Stomach (tissue), 4 donors: ENCODE results near the gene ZMYND8.

Experiments
- POLR2A ChIP-seq, 4 donors: fragments of 450-650 bp; IDR thresholded peaks; one replicate each; pipeline ENCODE4 v1.6.1; 2016; ENCODE audit warnings: antibody characterized with exemption in 4 of 4, control low read depth in 2 of 4, mild to moderate bottlenecking in 1 of 4, moderate library complexity in 1 of 4
- POLR2AphosphoS5 ChIP-seq, 3 donors: sonication (generic); formaldehyde crosslinking; IDR thresholded peaks; one replicate each; pipeline ENCODE4 v1.6.1; 2016; ENCODE audit warnings: antibody characterized with exemption in 3 of 3
- TF ChIP-seq, protein P1 (sequence below), 7 experiments: fragments of 450-650 bp in 4 of 7; fragments of 200-600 bp in 3 of 7; sonication (generic) in 3 of 7; IDR thresholded peaks; one replicate each; pipeline ENCODE4 v1.5.1; 2016 to 2019; ENCODE audit warnings: antibody characterized with exemption in 7 of 7, control low read depth in 2 of 7, mild to moderate bottlenecking in 1 of 7

DNA sequence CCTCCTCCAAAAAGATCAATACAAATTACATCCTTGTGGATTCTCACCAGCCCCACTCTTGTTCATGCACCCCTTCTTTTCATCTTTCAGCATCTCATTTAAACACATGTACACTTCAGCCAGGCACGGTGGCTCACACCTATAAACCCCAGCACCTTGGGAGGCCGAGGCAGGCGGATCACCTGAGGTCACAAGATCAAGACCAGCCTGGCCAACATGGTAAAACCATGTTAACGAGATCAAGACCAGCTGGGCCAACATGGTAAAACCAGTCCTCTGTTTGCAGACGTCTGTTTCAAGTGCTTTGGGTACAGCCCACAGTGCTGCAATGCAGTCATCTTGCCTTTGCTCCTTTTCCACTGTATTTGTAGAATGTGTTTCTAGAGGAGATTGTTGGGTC, 45.3 kb downstream of the ZMYND8 start:
- TF ChIP-seq, protein P1, sequence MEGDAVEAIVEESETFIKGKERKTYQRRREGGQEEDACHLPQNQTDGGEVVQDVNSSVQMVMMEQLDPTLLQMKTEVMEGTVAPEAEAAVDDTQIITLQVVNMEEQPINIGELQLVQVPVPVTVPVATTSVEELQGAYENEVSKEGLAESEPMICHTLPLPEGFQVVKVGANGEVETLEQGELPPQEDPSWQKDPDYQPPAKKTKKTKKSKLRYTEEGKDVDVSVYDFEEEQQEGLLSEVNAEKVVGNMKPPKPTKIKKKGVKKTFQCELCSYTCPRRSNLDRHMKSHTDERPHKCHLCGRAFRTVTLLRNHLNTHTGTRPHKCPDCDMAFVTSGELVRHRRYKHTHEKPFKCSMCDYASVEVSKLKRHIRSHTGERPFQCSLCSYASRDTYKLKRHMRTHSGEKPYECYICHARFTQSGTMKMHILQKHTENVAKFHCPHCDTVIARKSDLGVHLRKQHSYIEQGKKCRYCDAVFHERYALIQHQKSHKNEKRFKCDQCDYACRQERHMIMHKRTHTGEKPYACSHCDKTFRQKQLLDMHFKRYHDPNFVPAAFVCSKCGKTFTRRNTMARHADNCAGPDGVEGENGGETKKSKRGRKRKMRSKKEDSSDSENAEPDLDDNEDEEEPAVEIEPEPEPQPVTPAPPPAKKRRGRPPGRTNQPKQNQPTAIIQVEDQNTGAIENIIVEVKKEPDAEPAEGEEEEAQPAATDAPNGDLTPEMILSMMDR (IDR thresholded peaks at IDR 0.05): no peak
- TF ChIP-seq POLR2AphosphoS5 (IDR thresholded peaks at IDR 0.05) (no peak), POLR2A (IDR thresholded peaks at IDR 0.05) (no peak)
